HG02678 (cell line): ENCODE results near the gene RNF220.
"Not testable (repeated sequence)": the region's sequence is repeated elsewhere in the genome, so short reads cannot be mapped to it uniquely, and the experiment has no call there.

ENCODE experiments used
- ATAC-seq: cut with Tn5 transposase; IDR thresholded peaks from one replicate; pipeline ENCODE4 v1.9.1; 2021; ENCODE audit warnings: mild to moderate bottlenecking, moderate library complexity; ENCODE audit not compliant: unreplicated experiment

The RNF220 gene

DNA sequence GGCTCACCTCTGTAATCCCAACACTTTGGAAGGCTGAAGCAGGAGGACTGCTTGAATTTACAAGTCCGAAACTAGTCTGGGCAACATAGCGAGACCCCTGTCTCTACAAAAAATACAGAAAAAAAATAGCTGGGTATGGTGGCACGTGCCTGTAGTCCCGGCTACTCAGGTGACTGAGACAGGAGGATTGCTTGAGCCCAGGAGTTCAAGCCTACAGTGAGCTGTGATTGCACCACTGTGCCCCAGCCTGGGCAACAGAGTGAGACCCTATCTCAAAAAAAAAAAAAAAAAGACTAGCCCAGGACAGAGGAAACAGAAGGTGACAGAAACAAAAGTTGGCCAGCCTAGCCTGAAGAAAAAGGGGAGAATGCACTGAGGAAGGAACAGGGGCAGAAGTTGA, 290.6 kb downstream of the RNF220 start:
- no peak for ATAC-seq

DNA sequence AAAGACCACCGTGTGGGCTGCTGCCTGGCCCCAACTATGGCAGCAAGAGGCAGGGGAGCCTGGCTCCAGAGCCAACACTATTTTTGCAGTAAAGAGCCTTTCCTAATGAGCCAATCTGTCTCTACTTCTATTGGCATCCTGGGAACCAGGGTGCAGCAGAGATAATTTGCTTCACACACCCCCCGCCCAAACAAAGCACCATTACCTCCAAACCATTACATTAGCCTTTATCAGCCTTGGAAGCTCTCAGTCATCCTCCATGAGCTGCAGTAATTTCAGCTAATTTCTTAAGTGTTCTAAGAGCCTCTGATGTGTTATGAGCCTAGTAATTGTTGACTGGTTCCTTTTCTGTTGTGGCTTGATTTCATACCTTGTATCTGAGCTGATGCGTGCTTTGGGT, 291.0 kb downstream of the RNF220 start:
- no peak for ATAC-seq

DNA sequence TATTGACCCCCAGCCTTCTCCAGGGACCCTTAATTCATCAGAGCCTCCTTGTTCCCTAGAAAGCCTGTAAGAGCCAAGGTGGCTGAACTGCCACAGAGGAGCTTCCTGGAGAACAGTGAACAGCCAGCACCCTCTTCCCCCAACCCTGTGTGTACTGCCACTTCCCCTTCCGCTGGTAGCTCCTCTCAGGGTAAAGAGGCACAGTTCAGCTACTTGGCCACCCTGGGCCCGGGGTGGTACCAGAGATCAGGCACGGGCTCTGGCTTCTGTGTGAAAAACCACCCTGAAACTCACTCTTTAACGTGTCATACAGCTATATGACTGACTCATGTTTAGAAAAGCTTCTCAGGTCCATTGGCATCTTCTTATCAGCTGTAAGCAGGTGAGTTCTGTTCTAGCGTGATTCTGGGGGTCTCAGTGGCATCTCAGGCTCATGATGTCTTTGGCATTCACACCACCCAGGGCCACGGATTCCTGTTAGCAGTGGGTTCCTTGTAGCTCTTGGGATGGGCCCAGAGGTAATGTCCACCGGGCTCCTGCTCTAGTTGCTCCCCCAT, 291.8 kb downstream of the RNF220 start:
- peak; percentile 41 for ATAC-seq

DNA sequence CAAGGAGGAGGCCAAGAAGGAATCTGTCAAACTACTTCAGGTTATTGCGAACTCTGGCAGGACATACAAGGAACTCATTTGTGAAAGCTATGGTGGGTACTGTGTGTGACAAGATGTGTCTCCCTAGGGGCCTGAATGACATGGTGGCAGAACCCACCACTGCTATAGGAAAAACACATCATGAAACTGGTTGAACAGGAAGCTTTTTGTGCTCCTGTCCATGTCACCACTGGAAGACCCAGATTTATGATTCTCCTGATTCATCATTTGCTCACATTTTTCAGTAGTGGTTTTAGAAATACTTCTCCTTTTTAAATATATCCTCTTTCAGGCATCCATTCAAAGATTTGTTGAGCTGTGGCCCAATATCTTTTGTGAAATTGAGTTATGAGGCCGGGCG, 293.1 kb downstream of the RNF220 start:
- ATAC-seq: no peak

DNA sequence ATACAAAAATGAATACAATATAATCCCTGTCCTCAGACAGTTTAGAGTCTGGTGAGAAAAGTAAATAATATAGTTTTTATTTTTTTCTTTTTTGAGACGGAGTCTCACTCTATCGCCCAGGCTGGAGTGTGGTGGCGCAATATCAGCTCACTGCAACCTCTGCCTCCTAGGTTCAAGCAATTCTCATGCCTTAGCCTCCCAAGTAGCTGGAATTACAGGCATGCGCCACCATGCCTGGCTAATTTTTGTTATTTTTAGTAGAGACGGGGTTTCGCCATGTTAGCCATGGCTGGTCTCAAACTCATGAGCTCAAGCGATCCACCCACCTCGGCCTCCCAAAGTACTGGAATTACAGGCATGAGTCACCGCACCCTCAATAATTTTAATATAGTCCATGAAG, 294.3 kb downstream of the RNF220 start:
- not testable (repeated sequence) for ATAC-seq

DNA sequence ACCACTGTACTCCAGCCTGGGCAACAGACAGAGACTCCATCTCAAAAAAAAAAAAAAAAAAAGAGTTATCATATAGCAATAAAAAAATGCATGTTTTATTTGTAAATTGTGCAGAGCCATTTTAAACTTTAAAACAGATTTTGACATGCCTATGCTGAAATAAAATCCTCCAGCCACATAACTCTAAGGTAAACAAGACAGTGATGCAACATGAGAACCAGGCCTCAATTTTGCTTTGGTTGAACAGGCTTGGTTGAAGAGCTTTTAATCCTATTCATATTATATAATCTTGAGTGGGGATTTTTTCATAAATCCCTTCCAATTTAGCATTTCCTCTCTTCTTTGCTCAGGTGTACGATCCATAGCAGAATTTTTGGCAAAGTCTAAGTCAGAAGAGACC, 295.5 kb downstream of the RNF220 start:
- no peak for ATAC-seq

DNA sequence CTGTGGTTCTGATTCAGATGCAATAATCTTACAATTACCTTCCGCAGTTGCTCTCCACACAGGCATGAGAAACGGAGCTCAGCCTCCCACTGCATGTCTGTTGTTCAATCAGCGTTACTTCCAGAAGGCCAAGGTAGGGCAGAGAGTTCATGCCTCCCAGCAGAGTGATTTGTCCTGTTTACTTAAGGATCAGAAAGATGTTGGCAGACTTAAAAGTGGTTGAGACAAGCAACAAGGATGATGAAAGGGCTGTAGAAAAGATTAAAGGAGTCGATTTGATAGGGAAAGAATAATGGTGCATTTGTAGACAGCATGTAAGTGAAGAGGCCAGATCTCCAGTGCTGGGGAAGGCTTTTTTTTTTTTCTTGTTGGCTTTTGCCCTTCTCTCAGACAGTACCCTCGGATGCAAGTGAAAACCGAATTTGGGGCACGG, 296.1 kb downstream of the RNF220 start:
- ATAC-seq: no peak
